HCT116 (cell line): ENCODE results near the gene SPSB4. TPM values are rescaled to one million over a fixed set of nuclear protein-coding genes. Genes with fewer than 3 reads are reported as not detected.

Experiments used
- ATAC-seq: fragments of 200-7000 bp; cut with Tn5 transposase; 2 replicates; pipeline ENCODE4 v1.9.1; 2020; ENCODE audit warnings: mild to moderate bottlenecking, moderate library complexity
- BruUV-seq: library from RNA; stranded (reverse); fragments of 400-500 nt; replicated peaks from 2 replicates; lab custom pipeline; 2021; lab: Mats Ljungman, UMichigan
- CTCF ChIA-PET: fragments of 300-600 bp; sonication (Branson Sonifier 250); formaldehyde crosslinking; loops from one replicate; lab custom pipeline; 2021; ENCODE audit warnings: antibody characterized with exemption; lab: Charles Lee
- POLR2A ChIA-PET: fragments of 300-600, 350-600 bp; sonication (Branson Sonifier 250); formaldehyde crosslinking; loops from one replicate; lab custom pipeline; 2021; ENCODE audit warnings: antibody characterized with exemption; lab: Charles Lee
- RAD21 ChIA-PET, 2 experiments: fragments of 300-600 bp; sonication (Branson Sonifier 250); formaldehyde crosslinking; loops; one replicate each; lab custom pipeline; 2023; ENCODE audit warnings: low total read pairs in 2 of 2; ENCODE audit not compliant: uncharacterized antibody in 2 of 2, unreplicated experiment in 2 of 2, low non-redundant PET in 1 of 2; lab: Charles Lee
- DNase-seq: peaks from one replicate; pipeline ENCODE4 v3.0.0-alpha.2; 2010; ENCODE audit warnings: low read depth, low spot score
- H2AFZ ChIP-seq: fragments of 200-600 bp; shearing (Covaris generic), sonication (generic); 2 replicates; pipeline ENCODE4 v1.6.1; 2017; ENCODE audit warnings: low read depth, mixed run types, mixed read lengths, antibody characterized with exemption, low read length; ENCODE audit not compliant: poor library complexity, severe bottlenecking
- H3K27ac ChIP-seq: 2 replicates; pipeline ENCODE4 v1.5.1; 2012; ENCODE audit warnings: low read depth, low read length
- H3K27me3 ChIP-seq: fragments of 200-600 bp; sonication (generic); 2 replicates; pipeline ENCODE4 v1.6.1; 2016; ENCODE audit warnings: mixed run types, low read length, mixed read lengths; ENCODE audit not compliant: insufficient read depth
- H3K36me3 ChIP-seq, 2 experiments: fragments of 200-500 bp in 1 of 2; fragments of 200-600 bp in 1 of 2; sonication (Bioruptor generic) in 1 of 2; sonication (generic) in 1 of 2; 2 replicates each; pipeline versions ENCODE4 v1.5.1 to v1.6.1; 2014 to 2016; ENCODE audit warnings: low read length in 2 of 2, inconsistent platforms in 1 of 2, mixed read lengths in 1 of 2, mixed run types in 1 of 2; ENCODE audit not compliant: insufficient read depth in 2 of 2, control insufficient read depth in 1 of 2
- H3K4me1 ChIP-seq, 2 experiments: fragments of 200-600 bp in 1 of 2; sonication (generic) in 1 of 2; 2 replicates each; pipeline versions ENCODE4 v1.5.1 to v1.6.1; 2012 to 2017; ENCODE audit warnings: low read length in 2 of 2, inconsistent platforms in 1 of 2, mild to moderate bottlenecking in 1 of 2, mixed read lengths in 1 of 2, mixed run types in 1 of 2, moderate library complexity in 1 of 2; ENCODE audit not compliant: insufficient read depth in 2 of 2, control insufficient read depth in 1 of 2
- H3K4me2 ChIP-seq: fragments of 200-600 bp; sonication (generic); 2 replicates; pipeline ENCODE4 v1.6.1; 2017; ENCODE audit warnings: mixed run types, low read length, mixed read lengths
- H3K4me3 ChIP-seq, 2 experiments: fragments of 200-600 bp in 1 of 2; sonication (generic) in 1 of 2; replicated peaks in 1 of 2; 2 replicates each; pipeline ENCODE4 v1.5.1; 2011 to 2016; ENCODE audit warnings: low read length in 2 of 2, control low read depth in 1 of 2, low read depth in 1 of 2, mild to moderate bottlenecking in 1 of 2, mixed read lengths in 1 of 2, mixed run types in 1 of 2
- H3K79me2 ChIP-seq: fragments of 200-600 bp; sonication (generic); 2 replicates; pipeline ENCODE4 v1.6.1; 2017; ENCODE audit warnings: mild to moderate bottlenecking, mixed run types, low read length, moderate library complexity, mixed read lengths; ENCODE audit not compliant: insufficient read depth
- H3K9ac ChIP-seq: fragments of 200-600 bp; sonication (generic); 2 replicates; pipeline ENCODE4 v1.6.1; 2016; ENCODE audit warnings: low read length, mixed read lengths
- H3K9me2 ChIP-seq: fragments of 200-600 bp; sonication (generic), shearing (Covaris generic); 2 replicates; pipeline ENCODE4 v1.6.1; 2017; ENCODE audit warnings: mixed run types, mild to moderate bottlenecking, moderate library complexity; ENCODE audit not compliant: insufficient read depth
- H3K9me3 ChIP-seq, 2 experiments: fragments of 200-500 bp in 1 of 2; fragments of 200-600 bp in 1 of 2; sonication (Bioruptor generic) in 1 of 2; sonication (generic) in 1 of 2; 2 replicates each; pipeline ENCODE4 v1.6.1; 2014 to 2017; ENCODE audit warnings: low read length in 2 of 2, mixed read lengths in 2 of 2, inconsistent platforms in 1 of 2, low read depth in 1 of 2, mild to moderate bottlenecking in 1 of 2, mixed run types in 1 of 2, moderate library complexity in 1 of 2; ENCODE audit not compliant: control insufficient read depth in 1 of 2, insufficient read depth in 1 of 2
- H4K20me1 ChIP-seq: fragments of 200-600 bp; sonication (generic), shearing (Covaris generic); 2 replicates; pipeline ENCODE4 v1.6.1; 2017; ENCODE audit warnings: mixed run types, mild to moderate bottlenecking, moderate library complexity; ENCODE audit not compliant: insufficient read depth
- ATF3 ChIP-seq: IDR thresholded peaks from 2 replicates; pipeline ENCODE4 v1.6.1; 2012
- CEBPB ChIP-seq: IDR thresholded peaks from 2 replicates; pipeline ENCODE4 v1.6.1; 2012; ENCODE audit warnings: low read depth
- ELF1 ChIP-seq: IDR thresholded peaks from 2 replicates; pipeline ENCODE4 v1.6.1; 2012; ENCODE audit warnings: low read depth, borderline replicate concordance
- EZH2 ChIP-seq: fragments of 200-600 bp; sonication (generic); IDR thresholded peaks from 2 replicates; pipeline ENCODE4 v1.6.1; 2017; ENCODE audit warnings: antibody characterized with exemption, mixed run types
- FOSL1 ChIP-seq: IDR thresholded peaks from 2 replicates; pipeline ENCODE4 v1.6.1; 2012; ENCODE audit warnings: low read depth
- POLR2A ChIP-seq: IDR thresholded peaks from 2 replicates; pipeline ENCODE4 v1.7.0; 2011; ENCODE audit warnings: borderline replicate concordance; ENCODE audit not compliant: insufficient read depth, insufficient read length; ENCODE audit errors: extremely low read depth
- RAD21 ChIP-seq: IDR thresholded peaks from 2 replicates; pipeline ENCODE4 v1.6.1; 2012; ENCODE audit warnings: low read depth, mild to moderate bottlenecking
- REST ChIP-seq: IDR thresholded peaks from 2 replicates; pipeline ENCODE4 v1.6.1; 2012; ENCODE audit warnings: low read depth
- SP1 ChIP-seq: IDR thresholded peaks from 2 replicates; pipeline ENCODE4 v1.6.1; 2012; ENCODE audit warnings: low read depth
- YY1 ChIP-seq: IDR thresholded peaks from 2 replicates; pipeline ENCODE4 v1.6.1; 2011; ENCODE audit warnings: low read length, low read depth, moderate library complexity, mild to moderate bottlenecking; ENCODE audit not compliant: insufficient replicate concordance; ENCODE audit errors: extremely low read depth
- ZBTB33 ChIP-seq: IDR thresholded peaks from 2 replicates; pipeline ENCODE4 v1.6.1; 2011; ENCODE audit warnings: mild to moderate bottlenecking, low read length, moderate library complexity; ENCODE audit not compliant: insufficient replicate concordance; ENCODE audit errors: extremely low read depth
- ZFX ChIP-seq: fragments of 450-650 bp; IDR thresholded peaks from 2 replicates; pipeline ENCODE4 v1.6.1; 2017
- intact Hi-C: fragments of 100-400 bp; cut with micrococcal nuclease; formaldehyde crosslinking; loops from 2 replicates; pipeline ENCODE4 v1.10.0; 2022
- total RNA-seq: library from RNA; stranded (reverse); gene quantifications from one replicate; pipeline ENCODE4 v1.2.1, GENCODE V29; 2021; ENCODE audit not compliant: unreplicated experiment
- TF ChIP-seq, protein P1 (sequence below), 3 experiments: fragments of 200-600 bp in 1 of 3; sonication (generic) in 1 of 3; IDR thresholded peaks in 2 of 3; conservative IDR thresholded peaks in 1 of 3; 2 replicates each; pipeline ENCODE4 v1.5.1; 2012 to 2017; ENCODE audit warnings: low read depth in 2 of 3, low read length in 2 of 3, antibody characterized with exemption in 1 of 3, borderline replicate concordance in 1 of 3, control low read depth in 1 of 3, mild to moderate bottlenecking in 1 of 3, mixed read lengths in 1 of 3, mixed run types in 1 of 3, moderate library complexity in 1 of 3; ENCODE audit not compliant: insufficient read depth in 1 of 3

The SPSB4 gene
- total RNA-seq, 1 experiment from 2014 or later = 0.57 TPM

DNA sequence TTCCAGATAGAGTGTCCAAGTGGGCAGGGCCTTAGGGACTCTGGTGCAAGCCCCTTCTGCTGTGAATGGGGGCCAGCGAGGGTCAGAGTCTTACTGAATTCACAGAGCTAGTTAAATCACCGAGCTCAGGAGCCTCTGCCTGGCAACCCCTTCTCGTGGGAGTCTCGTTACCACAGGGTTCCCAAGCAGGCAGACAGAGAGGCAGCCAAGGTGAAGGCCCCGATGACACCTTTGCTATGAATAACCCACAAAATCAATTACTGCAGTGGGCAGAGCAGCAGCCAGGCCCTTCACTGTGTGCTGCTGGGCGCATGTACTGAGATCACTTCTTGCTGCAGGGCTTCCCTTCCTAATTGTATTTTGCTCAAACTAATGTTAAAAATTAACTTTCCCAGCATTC, 56.9 kb downstream of the SPSB4 start:
- ChIA-PET POLR2A (no interaction called here), CTCF (no interaction called here), RAD21 (no interaction called here)
- no peaks in the 10 kb centered on the region for H3K4me1 ChIP-seq
- no peaks in the 10 kb centered on the region for H3K79me2 ChIP-seq
- BruUV-seq = no TSS peak
- H3K27me3 ChIP-seq = no peaks in the 10 kb centered on the region
- no peaks in the 10 kb centered on the region for H4K20me1 ChIP-seq
- ATAC-seq (no peak), DNase-seq (no peak)
- intact Hi-C loops = no loop called here
- no peak overlapping the region for H3K4me3 ChIP-seq
- TF ChIP-seq ATF3 = no peak
- no peak for TF ChIP-seq POLR2A
- no peak for TF ChIP-seq CEBPB
- H3K36me3 ChIP-seq = no peaks in the 10 kb centered on the region
- peaks cover 0 to 3% of the 10 kb centered on the region in 2 experiments; a peak in 1 of 4 replicates for H3K9me3 ChIP-seq
- no peak overlapping the region for H3K9ac ChIP-seq
- H3K9me2 ChIP-seq = no peaks in the 10 kb centered on the region
- no peak overlapping the region for H3K4me2 ChIP-seq
- H2AFZ ChIP-seq = no peak overlapping the region
- H3K27ac ChIP-seq = no peak overlapping the region

- ChIA-PET POLR2A (no interaction called here), RAD21 (no interaction called here), CTCF (interaction anchor here (0.6 kb wide), 1 partner anchor 76 kb away, joined by 3 read pairs; no protein-coding TSS in a partner anchor)
- no peak overlapping the region for H3K27ac ChIP-seq
- H3K9me2 ChIP-seq = no peaks in the 10 kb centered on the region
- no peak overlapping the region for H3K4me3 ChIP-seq
- ATAC-seq (no peak), DNase-seq (no peak)
- peaks cover 0 to 3% of the 10 kb centered on the region in 2 experiments; a peak in 1 of 4 replicates for H3K9me3 ChIP-seq
- no peaks in the 10 kb centered on the region for H3K4me1 ChIP-seq
- no peaks in the 10 kb centered on the region for H4K20me1 ChIP-seq
- no peak overlapping the region for H3K4me2 ChIP-seq
- H3K27me3 ChIP-seq = no peaks in the 10 kb centered on the region
- intact Hi-C loops = no loop called here
- no peak overlapping the region for H3K9ac ChIP-seq
- no TSS peak for BruUV-seq
- H3K79me2 ChIP-seq = no peaks in the 10 kb centered on the region
- no peak overlapping the region for H2AFZ ChIP-seq
- H3K36me3 ChIP-seq = no peaks in the 10 kb centered on the region
- TF ChIP-seq FOSL1 (no peak), YY1 (no peak), ZBTB33 (no peak), ELF1 (no peak), SP1 (no peak), POLR2A (no peak), RAD21 (no peak), ZFX (no peak), REST (no peak), EZH2 (no peak)
- TF ChIP-seq, protein P1, sequence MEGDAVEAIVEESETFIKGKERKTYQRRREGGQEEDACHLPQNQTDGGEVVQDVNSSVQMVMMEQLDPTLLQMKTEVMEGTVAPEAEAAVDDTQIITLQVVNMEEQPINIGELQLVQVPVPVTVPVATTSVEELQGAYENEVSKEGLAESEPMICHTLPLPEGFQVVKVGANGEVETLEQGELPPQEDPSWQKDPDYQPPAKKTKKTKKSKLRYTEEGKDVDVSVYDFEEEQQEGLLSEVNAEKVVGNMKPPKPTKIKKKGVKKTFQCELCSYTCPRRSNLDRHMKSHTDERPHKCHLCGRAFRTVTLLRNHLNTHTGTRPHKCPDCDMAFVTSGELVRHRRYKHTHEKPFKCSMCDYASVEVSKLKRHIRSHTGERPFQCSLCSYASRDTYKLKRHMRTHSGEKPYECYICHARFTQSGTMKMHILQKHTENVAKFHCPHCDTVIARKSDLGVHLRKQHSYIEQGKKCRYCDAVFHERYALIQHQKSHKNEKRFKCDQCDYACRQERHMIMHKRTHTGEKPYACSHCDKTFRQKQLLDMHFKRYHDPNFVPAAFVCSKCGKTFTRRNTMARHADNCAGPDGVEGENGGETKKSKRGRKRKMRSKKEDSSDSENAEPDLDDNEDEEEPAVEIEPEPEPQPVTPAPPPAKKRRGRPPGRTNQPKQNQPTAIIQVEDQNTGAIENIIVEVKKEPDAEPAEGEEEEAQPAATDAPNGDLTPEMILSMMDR (IDR thresholded peaks at IDR 0.05 in 2 of 3, conservative IDR thresholded peaks at IDR 0.05 in 1 of 3; ENCODE audit: borderline replicate concordance in 1 of 3, insufficient read depth in 1 of 3, low read depth in 2 of 3, low read length in 2 of 3) = no peak
Measured at GRCh38 chr3:141109751-141110150, 58.6 kb downstream of the SPSB4 start.
